ENCODE results near the gene TGFBR1. TPM values are rescaled to one million over a fixed set of nuclear protein-coding genes. Genes with fewer than 3 reads are reported as not detected.
A peak's percentile ranks its signal among the peaks of the same experiment; 100 is the strongest.

The TGFBR1 gene
- total RNA-seq, 4 donors from 2014 or later = 10.1 to 23.3 (median 16.0) TPM

DNA sequence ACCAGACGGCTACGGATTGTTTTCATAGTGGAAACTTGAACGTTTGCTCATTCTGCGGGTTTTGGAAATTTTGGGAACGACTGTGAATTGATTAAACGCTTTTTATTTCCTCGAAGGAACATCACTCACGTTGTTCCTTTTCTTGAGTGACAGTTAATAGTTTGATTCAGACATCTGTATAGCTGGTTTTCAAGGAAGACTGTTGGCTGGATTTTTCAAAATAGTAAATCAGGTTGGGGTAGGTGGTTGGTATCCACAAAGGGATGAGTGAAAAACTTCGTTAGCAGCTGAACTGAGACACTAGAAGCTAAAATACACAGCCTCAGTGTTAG, 1.1 kb downstream of the TGFBR1 start:
- 1 to 2% methylated on average over 9 of the region's 9 CpGs for WGBS, 2 donors
- intact Hi-C loops (cut with DNase I; ENCODE audit: low total_unique reads) = no loop called here
- DNase-seq (ENCODE audit: low spot score in 2 of 2) = no peak
- TF ChIP-seq, protein P1, sequence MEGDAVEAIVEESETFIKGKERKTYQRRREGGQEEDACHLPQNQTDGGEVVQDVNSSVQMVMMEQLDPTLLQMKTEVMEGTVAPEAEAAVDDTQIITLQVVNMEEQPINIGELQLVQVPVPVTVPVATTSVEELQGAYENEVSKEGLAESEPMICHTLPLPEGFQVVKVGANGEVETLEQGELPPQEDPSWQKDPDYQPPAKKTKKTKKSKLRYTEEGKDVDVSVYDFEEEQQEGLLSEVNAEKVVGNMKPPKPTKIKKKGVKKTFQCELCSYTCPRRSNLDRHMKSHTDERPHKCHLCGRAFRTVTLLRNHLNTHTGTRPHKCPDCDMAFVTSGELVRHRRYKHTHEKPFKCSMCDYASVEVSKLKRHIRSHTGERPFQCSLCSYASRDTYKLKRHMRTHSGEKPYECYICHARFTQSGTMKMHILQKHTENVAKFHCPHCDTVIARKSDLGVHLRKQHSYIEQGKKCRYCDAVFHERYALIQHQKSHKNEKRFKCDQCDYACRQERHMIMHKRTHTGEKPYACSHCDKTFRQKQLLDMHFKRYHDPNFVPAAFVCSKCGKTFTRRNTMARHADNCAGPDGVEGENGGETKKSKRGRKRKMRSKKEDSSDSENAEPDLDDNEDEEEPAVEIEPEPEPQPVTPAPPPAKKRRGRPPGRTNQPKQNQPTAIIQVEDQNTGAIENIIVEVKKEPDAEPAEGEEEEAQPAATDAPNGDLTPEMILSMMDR (IDR thresholded peaks at IDR 0.05) = no peak
- TF ChIP-seq POLR2A (IDR thresholded peaks at IDR 0.05) = no peak
- H3K4me3 ChIP-seq (ENCODE audit: low read depth, poor library complexity, severe bottlenecking) = peak overlapping the region; percentile 57

DNA sequence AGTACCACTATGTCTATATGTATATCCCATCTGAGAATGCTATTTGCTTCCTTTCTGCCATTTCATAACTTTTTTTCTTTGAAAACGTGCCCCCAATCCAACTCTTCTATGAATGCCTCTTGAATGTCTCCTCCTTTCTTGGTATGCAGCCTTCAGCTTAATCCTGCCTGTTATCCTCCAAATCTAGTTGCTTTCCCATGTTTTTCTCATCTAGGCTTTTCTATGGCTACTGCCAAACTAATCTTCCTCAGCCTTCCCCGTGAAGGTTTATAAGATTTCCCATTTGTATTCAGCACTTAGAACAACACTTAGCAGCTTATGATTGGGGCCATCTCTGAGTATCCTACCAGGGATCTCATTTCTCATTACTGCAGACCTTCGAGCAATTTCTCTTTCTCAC, 2.5 kb downstream of the TGFBR1 start:
- WGBS, 2 donors = 8 to 31% methylated on average over 3 of the region's 3 CpGs
- no peak overlapping the region for H3K4me3 ChIP-seq (ENCODE audit: low read depth, poor library complexity, severe bottlenecking)
- TF ChIP-seq POLR2A (IDR thresholded peaks at IDR 0.05) = no peak
- TF ChIP-seq, protein P1 (IDR thresholded peaks at IDR 0.05) = no peak
- intact Hi-C loops (cut with DNase I; ENCODE audit: low total_unique reads) = no loop called here
- no peak for DNase-seq (ENCODE audit: low spot score in 2 of 2)

DNA sequence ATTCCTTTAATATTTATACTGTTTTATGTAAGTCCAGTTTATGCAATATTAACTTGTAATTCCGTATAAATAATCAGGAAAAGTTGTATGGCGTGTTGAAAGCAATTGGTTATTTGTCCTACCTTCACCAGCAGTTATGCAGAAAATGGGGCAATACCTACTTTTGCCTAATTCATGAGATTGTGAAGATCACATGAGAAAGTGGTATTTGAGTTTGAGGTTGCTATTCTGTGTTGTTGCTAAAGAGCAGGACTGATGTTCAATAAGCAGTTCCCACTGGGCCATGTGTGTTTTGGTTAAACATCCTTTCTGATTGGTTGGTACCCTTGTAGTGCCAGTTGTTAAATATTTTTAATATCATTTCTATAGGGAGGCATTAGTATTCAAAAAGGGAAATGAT, 3.2 kb downstream of the TGFBR1 start:
- no peak overlapping the region for H3K4me3 ChIP-seq (ENCODE audit: low read depth, poor library complexity, severe bottlenecking)
- WGBS, 2 donors = 87 to 90% methylated on average over 2 of the region's 2 CpGs
- no peak for TF ChIP-seq POLR2A (IDR thresholded peaks at IDR 0.05)
- TF ChIP-seq, protein P1 (IDR thresholded peaks at IDR 0.05) = no peak
- intact Hi-C loops (cut with DNase I; ENCODE audit: low total_unique reads) = no loop called here
- no peak for DNase-seq (ENCODE audit: low spot score in 2 of 2)

DNA sequence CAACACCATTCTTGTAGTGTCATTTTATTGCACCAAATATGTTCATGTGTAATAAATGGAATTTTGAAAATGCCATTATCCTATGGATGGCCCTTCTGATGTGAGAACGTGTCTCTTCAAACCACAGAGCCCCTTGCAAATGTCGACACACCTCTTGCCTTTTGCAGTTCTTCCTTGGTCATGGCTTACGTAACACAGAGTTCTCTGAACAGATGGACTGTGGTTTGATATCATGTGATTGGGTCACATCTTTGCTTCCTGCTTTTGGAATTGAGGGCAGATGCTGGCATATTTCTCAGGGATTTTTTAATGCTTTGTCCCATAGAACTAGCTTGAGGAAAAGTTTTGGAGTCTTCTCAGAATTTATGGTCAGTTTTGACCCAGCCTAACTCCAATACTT, 4.6 kb downstream of the TGFBR1 start:
- H3K4me3 ChIP-seq (ENCODE audit: low read depth, poor library complexity, severe bottlenecking) = no peak overlapping the region
- WGBS, 2 donors = 61 to 75% methylated on average over 3 of the region's 3 CpGs
- intact Hi-C loops (cut with DNase I; ENCODE audit: low total_unique reads) = no loop called here
- TF ChIP-seq, protein P1 (IDR thresholded peaks at IDR 0.05) = no peak
- no peak for TF ChIP-seq POLR2A (IDR thresholded peaks at IDR 0.05)
- no peak for DNase-seq (ENCODE audit: low spot score in 2 of 2)

DNA sequence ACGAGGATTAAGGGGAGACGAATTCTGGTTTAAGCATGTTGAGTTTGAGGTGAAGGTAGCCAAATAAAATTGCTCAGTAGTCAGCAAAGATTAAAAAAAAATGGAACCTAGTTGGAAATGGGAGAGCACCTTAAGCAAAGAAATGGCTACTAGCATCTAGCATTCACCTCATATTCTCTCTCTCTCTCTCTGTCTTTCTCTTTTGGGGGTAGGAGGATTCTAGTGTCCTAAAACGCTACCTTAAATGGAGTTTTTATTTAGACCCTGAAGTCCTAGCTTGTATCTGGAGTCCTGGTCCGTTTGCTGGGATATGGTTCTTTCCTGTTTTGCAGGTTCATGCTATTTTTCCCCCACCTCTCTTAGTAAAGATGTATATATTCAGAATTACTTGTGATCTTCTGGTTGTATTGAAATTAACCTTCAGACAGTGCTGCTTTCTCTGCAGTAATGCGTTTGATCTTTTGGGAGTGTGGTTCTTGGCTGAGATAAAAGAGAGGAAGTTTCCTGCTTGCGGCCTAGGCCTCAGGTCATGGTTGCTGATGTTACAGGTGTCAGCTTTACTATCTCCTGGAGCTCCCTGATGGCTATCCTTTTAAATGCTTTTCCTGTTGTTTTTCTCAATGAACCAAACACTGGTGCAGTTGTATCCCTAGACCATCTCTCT, 8.0 kb downstream of the TGFBR1 start:
- DNase-seq (ENCODE audit: low spot score in 2 of 2) = no peak
- TF ChIP-seq, protein P1 (IDR thresholded peaks at IDR 0.05) = no peak
- no peak for TF ChIP-seq POLR2A (IDR thresholded peaks at IDR 0.05)
- intact Hi-C loops (cut with DNase I; ENCODE audit: low total_unique reads) = no loop called here
- no peak overlapping the region for H3K4me3 ChIP-seq (ENCODE audit: low read depth, poor library complexity, severe bottlenecking)
- WGBS, 2 donors = 52 to 56% methylated on average over 6 of the region's 6 CpGs
